ENCODE measurements around the gene EDEM3.

The EDEM3 gene

GRCh38 chr1:184673305-184673704 is 81.4 kb downstream of the EDEM3 start:
- no peak for DNase-seq (ENCODE audit: low read depth)

GRCh38 chr1:184672013-184672726 is 82.5 kb downstream of the EDEM3 start:
- DNase-seq (ENCODE audit: low read depth), result no peak

GRCh38 chr1:184669391-184669790 is 85.3 kb downstream of the EDEM3 start:
- no peak for DNase-seq (ENCODE audit: low read depth)

- no peak for DNase-seq (ENCODE audit: low read depth)
Measured at GRCh38 chr1:184665360-184665759, 89.3 kb downstream of the EDEM3 start.

- no peak for DNase-seq (ENCODE audit: low read depth)
Measured at GRCh38 chr1:184664661-184665060, 90.0 kb downstream of the EDEM3 start.

GRCh38 chr1:184664042-184664660 is 90.5 kb downstream of the EDEM3 start:
- DNase-seq (ENCODE audit: low read depth), result peak; percentile 1

GRCh38 chr1:184661801-184662200 is 92.9 kb downstream of the EDEM3 start:
- no peak for DNase-seq (ENCODE audit: low read depth)

GRCh38 chr1:184660462-184661191 is 94.0 kb downstream of the EDEM3 start:
- DNase-seq (ENCODE audit: low read depth), result no peak

GRCh38 chr1:184658055-184658454 is 96.6 kb downstream of the EDEM3 start:
- no peak for DNase-seq (ENCODE audit: low read depth)

- DNase-seq (ENCODE audit: low read depth), result no peak
Measured at GRCh38 chr1:184656221-184656620, 98.4 kb downstream of the EDEM3 start.

GRCh38 chr1:184655185-184655584 is 99.5 kb downstream of the EDEM3 start:
- no peak for DNase-seq (ENCODE audit: low read depth)

GRCh38 chr1:184650177-184650866 is 104.3 kb downstream of the EDEM3 start:
- DNase-seq (ENCODE audit: low read depth), result no peak

- no peak for DNase-seq (ENCODE audit: low read depth)
Measured at GRCh38 chr1:184649451-184649888, 105.2 kb downstream of the EDEM3 start.

GRCh38 chr1:184648856-184649201 is 105.8 kb downstream of the EDEM3 start:
- no peak for DNase-seq (ENCODE audit: low read depth)

GRCh38 chr1:184648160-184648855 is 106.3 kb downstream of the EDEM3 start:
- no peak for DNase-seq (ENCODE audit: low read depth)

- DNase-seq (ENCODE audit: low read depth), result no peak
Measured at GRCh38 chr1:184647471-184647870, 107.2 kb downstream of the EDEM3 start.

GRCh38 chr1:184646824-184647223 is 107.8 kb downstream of the EDEM3 start:
- DNase-seq (ENCODE audit: low read depth), result no peak

- DNase-seq (ENCODE audit: low read depth), result no peak
Measured at GRCh38 chr1:184646178-184646701, 108.4 kb downstream of the EDEM3 start.

GRCh38 chr1:184644771-184645170 is 109.9 kb downstream of the EDEM3 start:
- DNase-seq (ENCODE audit: low read depth), result no peak

- DNase-seq (ENCODE audit: low read depth), result no peak
Measured at GRCh38 chr1:184643661-184644060, 111.0 kb downstream of the EDEM3 start.

GRCh38 chr1:184641894-184642293 is 112.8 kb downstream of the EDEM3 start:
- DNase-seq (ENCODE audit: low read depth), result no peak

- no peak for DNase-seq (ENCODE audit: low read depth)
Measured at GRCh38 chr1:184640505-184640904, 114.2 kb downstream of the EDEM3 start.
